Esophagus muscularis mucosa (tissue), 4 donors: ENCODE measurements around the gene EFNA1. TPM values are rescaled to one million over a fixed set of nuclear protein-coding genes. Genes with fewer than 3 reads are reported as not detected.
"Not testable (repeated sequence)": the region's sequence is repeated elsewhere in the genome, so short reads cannot be mapped to it uniquely, and the experiment has no call there.

Source experiments
- DNase-seq: peaks from one replicate; pipeline ENCODE4 v3.0.0-alpha.2; 2017; ENCODE audit errors: extremely low spot score
- H3K27ac ChIP-seq, 4 donors: fragments of 200-600 bp; sonication (generic); replicated peaks in 1 of 4; 1 replicate in 3 of 4; 2 replicates in 1 of 4; pipeline ENCODE4 v1.5.1; 2016 to 2019; ENCODE audit warnings: mild to moderate bottlenecking in 1 of 4
- H3K27me3 ChIP-seq, 4 donors: fragments of 200-600 bp; sonication (generic); one replicate each; pipeline versions ENCODE4 v1.5.1 to v1.6.0; 2016 to 2019
- H3K36me3 ChIP-seq, 4 donors: fragments of 200-600 bp; sonication (generic); one replicate each; pipeline ENCODE4 v1.5.1; 2016 to 2019
- H3K4me1 ChIP-seq, 4 donors: fragments of 200-600 bp; sonication (generic); one replicate each; pipeline ENCODE4 v1.5.1; 2016 to 2019
- H3K4me3 ChIP-seq, 4 donors: fragments of 200-600 bp; sonication (generic); 1 replicate in 2 of 4; 2 replicates in 2 of 4; pipeline ENCODE4 v1.5.1; 2016 to 2019; ENCODE audit warnings: mild to moderate bottlenecking in 4 of 4, moderate library complexity in 1 of 4
- H3K9me3 ChIP-seq, 4 donors: fragments of 200-600 bp; sonication (generic); 1 replicate in 3 of 4; 2 replicates in 1 of 4; pipeline ENCODE4 v1.5.1; 2016 to 2019
- EP300 ChIP-seq: sonication (generic); formaldehyde crosslinking; IDR thresholded peaks from one replicate; pipeline ENCODE4 v1.6.1; 2017; ENCODE audit warnings: antibody characterized with exemption
- POLR2A ChIP-seq: fragments of 450-650 bp; IDR thresholded peaks from one replicate; pipeline ENCODE4 v1.6.1; 2017; ENCODE audit warnings: antibody characterized with exemption, moderate library complexity, mild to moderate bottlenecking, low read depth
- POLR2AphosphoS5 ChIP-seq, 2 donors: sonication (generic); formaldehyde crosslinking; IDR thresholded peaks; one replicate each; pipeline ENCODE4 v1.6.1; 2017; ENCODE audit warnings: antibody characterized with exemption in 2 of 2
- WGBS: methylation state at CpG from one replicate; pipeline ENCODE4 v1.1.5; 2018; 5-methylcytosine and 5-hydroxymethylcytosine counted together
- intact Hi-C: fragments of 100-400 bp; cut with DNase I; formaldehyde crosslinking; loops from one replicate; pipeline ENCODE4 v1.15.1; 2023
- total RNA-seq, 4 donors: library from RNA; depleted of rRNA; stranded (reverse); fragments of >200 nt; gene quantifications; one replicate each; pipeline versions ENCODE4 v1.1.0 to v1.2.1, GENCODE V29; 2016
- TF ChIP-seq, protein P1 (sequence below), 3 experiments: fragments of 200-600 bp in 2 of 3; fragments of 450-650 bp in 1 of 3; sonication (generic) in 2 of 3; IDR thresholded peaks; one replicate each; pipeline ENCODE4 v1.5.1; 2017 to 2019; ENCODE audit warnings: antibody characterized with exemption in 3 of 3, mild to moderate bottlenecking in 2 of 3, moderate library complexity in 1 of 3

The EFNA1 gene
- total RNA-seq, 4 donors from 2014 or later, result 11.2 to 37.3 (median 27.5) TPM

DNA sequence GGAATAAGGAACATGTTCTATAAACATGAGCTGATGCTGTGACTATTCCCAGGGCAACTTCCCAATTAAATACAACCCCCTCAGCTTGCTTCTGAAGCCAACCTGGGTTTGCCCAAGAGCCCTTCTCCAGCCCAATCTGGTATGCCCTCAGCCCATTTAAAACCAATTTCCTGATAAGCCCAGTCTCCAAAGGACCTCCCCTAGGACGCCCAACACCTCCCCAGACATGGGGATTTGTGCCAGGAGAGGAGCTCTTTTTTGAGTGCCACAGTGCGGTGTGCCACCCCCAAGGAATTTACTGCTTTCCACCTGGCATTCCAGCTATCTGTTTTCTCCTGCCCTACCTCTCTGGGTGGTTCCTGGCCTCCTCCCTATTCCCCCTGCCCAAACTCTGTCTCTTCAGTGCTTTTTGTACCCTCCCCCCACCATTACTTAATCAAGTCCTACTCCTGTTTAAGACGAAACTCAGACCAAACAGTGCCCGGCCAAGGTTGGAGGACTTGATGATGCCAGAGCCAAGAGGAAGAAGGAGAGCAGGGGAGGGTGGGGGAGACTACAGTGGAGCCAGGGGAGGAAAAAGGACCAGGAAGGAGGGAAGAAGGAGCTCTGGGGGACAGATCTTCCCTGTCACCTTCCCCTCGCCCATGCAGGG lies 11.4 kb upstream of the EFNA1 start:
- DNase-seq, result no peak
- Histone ChIP-seq H3K4me3 (no peak overlapping the region), H3K27me3 (peaks cover 0 to 10% (median 0%) of the 10 kb centered on the region in 4 donors), H3K4me1 (no peaks in the 10 kb centered on the region), H3K36me3 (no peaks in the 10 kb centered on the region), H3K27ac (no peak overlapping the region), H3K9me3 (no peaks in the 10 kb centered on the region)
- 65% methylated on average over 5 of the region's 5 CpGs for WGBS
- no peak for TF ChIP-seq POLR2A
- TF ChIP-seq, protein P1, sequence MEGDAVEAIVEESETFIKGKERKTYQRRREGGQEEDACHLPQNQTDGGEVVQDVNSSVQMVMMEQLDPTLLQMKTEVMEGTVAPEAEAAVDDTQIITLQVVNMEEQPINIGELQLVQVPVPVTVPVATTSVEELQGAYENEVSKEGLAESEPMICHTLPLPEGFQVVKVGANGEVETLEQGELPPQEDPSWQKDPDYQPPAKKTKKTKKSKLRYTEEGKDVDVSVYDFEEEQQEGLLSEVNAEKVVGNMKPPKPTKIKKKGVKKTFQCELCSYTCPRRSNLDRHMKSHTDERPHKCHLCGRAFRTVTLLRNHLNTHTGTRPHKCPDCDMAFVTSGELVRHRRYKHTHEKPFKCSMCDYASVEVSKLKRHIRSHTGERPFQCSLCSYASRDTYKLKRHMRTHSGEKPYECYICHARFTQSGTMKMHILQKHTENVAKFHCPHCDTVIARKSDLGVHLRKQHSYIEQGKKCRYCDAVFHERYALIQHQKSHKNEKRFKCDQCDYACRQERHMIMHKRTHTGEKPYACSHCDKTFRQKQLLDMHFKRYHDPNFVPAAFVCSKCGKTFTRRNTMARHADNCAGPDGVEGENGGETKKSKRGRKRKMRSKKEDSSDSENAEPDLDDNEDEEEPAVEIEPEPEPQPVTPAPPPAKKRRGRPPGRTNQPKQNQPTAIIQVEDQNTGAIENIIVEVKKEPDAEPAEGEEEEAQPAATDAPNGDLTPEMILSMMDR (IDR thresholded peaks at IDR 0.05), result no peak
- TF ChIP-seq EP300, result no peak
- no peak for TF ChIP-seq POLR2AphosphoS5 (IDR thresholded peaks at IDR 0.05)
- intact Hi-C loops, result no loop called here

DNA sequence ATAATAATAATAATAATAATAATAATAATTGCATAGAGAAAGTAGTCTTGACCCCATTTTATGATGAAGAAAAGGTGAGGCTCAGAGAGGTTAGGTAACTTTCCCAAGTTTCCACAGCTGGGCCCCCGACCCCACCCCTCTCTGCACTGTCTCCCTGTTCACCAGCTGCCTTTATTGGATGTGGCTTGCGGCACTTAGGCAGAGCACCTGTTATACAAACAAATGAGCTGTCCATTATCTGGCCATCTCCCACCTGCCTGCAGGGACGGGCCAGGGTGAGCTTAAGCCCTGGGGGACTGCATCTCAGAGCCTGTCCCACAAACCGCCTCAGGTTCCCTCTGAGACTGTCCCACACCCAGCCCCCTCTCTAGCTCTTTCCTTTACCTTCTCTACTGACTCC lies 10.1 kb upstream of the EFNA1 start:
- WGBS, result 85% methylated on average over 4 of the region's 4 CpGs
- Histone ChIP-seq H3K9me3 (no peaks in the 10 kb centered on the region), H3K27me3 (peaks cover 0 to 10% (median 0%) of the 10 kb centered on the region in 4 donors), H3K4me1 (no peaks in the 10 kb centered on the region), H3K36me3 (no peaks in the 10 kb centered on the region), H3K4me3 (no peak overlapping the region), H3K27ac (no peak overlapping the region)
- TF ChIP-seq POLR2A (no peak), POLR2AphosphoS5 (IDR thresholded peaks at IDR 0.05) (no peak), EP300 (no peak)
- TF ChIP-seq, protein P1 (IDR thresholded peaks at IDR 0.05), result no peak
- no peak for DNase-seq
- intact Hi-C loops, result no loop called here

DNA sequence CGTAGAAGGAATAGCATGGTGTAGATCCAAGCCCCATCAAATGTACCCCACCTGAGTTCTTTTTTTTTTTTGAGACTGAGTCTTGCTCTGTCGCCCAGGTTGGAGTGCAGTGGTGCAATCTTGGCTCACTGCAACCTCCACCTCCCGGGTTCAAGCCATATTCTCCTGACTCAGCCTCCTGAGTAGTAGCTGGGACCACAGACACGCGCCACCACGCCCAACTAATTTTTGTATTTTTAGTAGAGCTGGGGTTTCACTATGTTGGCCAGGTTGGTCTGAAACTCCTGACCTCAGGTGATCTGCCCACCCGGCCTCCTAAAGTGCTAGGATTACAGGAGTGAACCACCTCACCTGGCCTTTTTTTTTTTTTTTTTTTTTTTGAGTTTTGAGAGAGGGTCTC lies 9.6 kb upstream of the EFNA1 start:
- DNase-seq, H3K27ac ChIP-seq, H3K27me3 ChIP-seq, H3K36me3 ChIP-seq, H3K4me3 ChIP-seq, intact Hi-C loops, H3K9me3 ChIP-seq, H3K4me1 ChIP-seq: not testable (repeated sequence)
- 92% methylated on average over 7 of the region's 7 CpGs for WGBS

DNA sequence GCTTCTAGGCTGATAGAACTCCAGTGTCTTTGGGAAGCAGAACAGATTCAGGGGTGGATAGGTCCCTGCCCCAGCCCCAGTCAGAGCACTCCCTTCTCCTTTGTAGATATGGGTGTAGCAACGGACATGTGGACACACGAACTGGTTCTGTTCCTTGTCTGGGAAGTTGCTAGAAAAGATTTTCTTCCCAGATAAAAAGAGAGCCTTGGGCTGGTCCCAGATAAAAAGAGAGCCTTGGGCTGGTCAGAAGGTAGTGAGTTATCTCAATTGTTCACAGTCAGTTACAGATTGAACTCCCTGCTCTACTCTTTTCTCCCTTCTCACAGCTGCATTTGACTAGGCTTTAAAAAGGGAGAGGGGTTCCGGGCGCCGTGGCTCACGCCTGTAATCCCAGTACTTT lies 7.4 kb upstream of the EFNA1 start:
- intact Hi-C loops, result no loop called here
- H3K9me3 ChIP-seq, result no peaks in the 10 kb centered on the region
- WGBS, result 69% methylated on average over 6 of the region's 6 CpGs
- H3K4me3 ChIP-seq, result no peak overlapping the region
- no peak for DNase-seq
- H3K36me3 ChIP-seq, result no peaks in the 10 kb centered on the region
- H3K4me1 ChIP-seq, result peaks cover 0 to 10% (median 0%) of the 10 kb centered on the region in 4 donors
- H3K27me3 ChIP-seq, result peaks cover 0 to 10% (median 0%) of the 10 kb centered on the region in 4 donors
- TF ChIP-seq, protein P1 (IDR thresholded peaks at IDR 0.05), result no peak
- no peak for TF ChIP-seq POLR2AphosphoS5 (IDR thresholded peaks at IDR 0.05)
- no peak for TF ChIP-seq POLR2A
- no peak for TF ChIP-seq EP300
- no peak overlapping the region for H3K27ac ChIP-seq

DNA sequence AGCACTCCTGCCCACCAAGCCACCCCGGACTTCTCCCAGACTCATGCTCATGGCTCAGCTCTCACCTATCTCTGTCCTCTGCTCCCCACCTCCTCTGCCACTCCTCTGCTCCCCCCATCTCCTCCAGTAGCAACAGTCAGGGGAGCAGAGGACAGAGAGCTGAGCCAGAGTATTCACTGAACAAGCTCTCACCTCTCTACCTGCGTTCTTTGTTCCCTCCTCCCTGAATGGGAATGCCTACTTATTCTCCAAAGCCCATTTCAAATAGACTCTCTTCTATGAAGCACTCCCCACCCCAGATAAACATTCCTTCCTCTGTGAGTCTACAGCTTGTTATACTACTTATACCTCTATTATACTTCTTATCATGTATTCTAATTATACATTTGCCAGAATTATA lies 6.4 kb upstream of the EFNA1 start:
- Histone ChIP-seq H3K9me3 (no peaks in the 10 kb centered on the region), H3K4me1 (peaks cover 6 to 20% (median 8%) of the 10 kb centered on the region in 4 donors), H3K4me3 (no peak overlapping the region), H3K36me3 (no peaks in the 10 kb centered on the region), H3K27ac (no peak overlapping the region), H3K27me3 (peaks cover 0 to 8% (median 0%) of the 10 kb centered on the region in 4 donors)
- intact Hi-C loops, result no loop called here
- DNase-seq, result no peak
- TF ChIP-seq POLR2A (no peak), POLR2AphosphoS5 (IDR thresholded peaks at IDR 0.05) (no peak), EP300 (no peak)
- TF ChIP-seq, protein P1 (IDR thresholded peaks at IDR 0.05), result no peak
- WGBS, result 85% methylated on average over 2 of the region's 2 CpGs
